Esophagus squamous epithelium (tissue), 4 donors: Measurements from ENCODE around the gene DNAJB12.
A peak's percentile ranks its signal among the peaks of the same experiment; 100 is the strongest.

Experiments
- CTCF ChIP-seq, 6 experiments: fragments of 450-650 bp in 4 of 6; fragments of 200-600 bp in 2 of 6; sonication (generic) in 2 of 6; IDR thresholded peaks; one replicate each; pipeline ENCODE4 v1.5.1; 2016 to 2019; ENCODE audit warnings: antibody characterized with exemption in 6 of 6, mild to moderate bottlenecking in 4 of 6, moderate library complexity in 4 of 6
- POLR2A ChIP-seq, 4 donors: fragments of 450-650 bp; IDR thresholded peaks; one replicate each; pipeline ENCODE4 v1.6.1; 2017; ENCODE audit warnings: antibody characterized with exemption in 4 of 4, mild to moderate bottlenecking in 4 of 4, moderate library complexity in 3 of 4

GRCh38 chr10:72320676-72321247, 34.0 kb downstream of the DNAJB12 start:
- no peak for TF ChIP-seq CTCF (IDR thresholded peaks at IDR 0.05)
- peak in 3 of 4 donors; percentile 34 to 61 (median 59) for TF ChIP-seq POLR2A (IDR thresholded peaks at IDR 0.05)
